Type B pancreatic cell (in vitro differentiated cells): ENCODE measurements around the gene HSD17B14. TPM values are rescaled to one million over a fixed set of nuclear protein-coding genes. Genes with fewer than 3 reads are reported as not detected.

Experiments
- DNase-seq: peaks from one replicate; pipeline ENCODE4 v3.0.0; 2021; ENCODE audit warnings: mixed read lengths; ENCODE audit not compliant: unreplicated experiment; ENCODE audit errors: extremely low spot score
- H3K27ac Mint-ChIP-seq: 2 replicates; pipeline ENCODE4 v1.8.0; 2021; ENCODE audit warnings: mild to moderate bottlenecking, mixed read lengths
- H3K27me3 Mint-ChIP-seq: 2 replicates; pipeline ENCODE4 v1.8.0; 2021; ENCODE audit warnings: mixed read lengths
- H3K36me3 Mint-ChIP-seq: 2 replicates; pipeline ENCODE4 v1.8.0; 2021; ENCODE audit warnings: mixed read lengths
- H3K4me1 Mint-ChIP-seq: one replicate; pipeline ENCODE4 v1.8.0; 2021; ENCODE audit warnings: mixed read lengths; ENCODE audit not compliant: unreplicated experiment
- H3K4me3 Mint-ChIP-seq: 2 replicates; pipeline ENCODE4 v1.8.0; 2021; ENCODE audit warnings: mild to moderate bottlenecking, mixed read lengths
- H3K9me3 Mint-ChIP-seq: 2 replicates; pipeline ENCODE4 v1.8.0; 2021; ENCODE audit warnings: mixed read lengths
- total RNA-seq: library from RNA; stranded (reverse); gene quantifications from 2 replicates; pipeline ENCODE4 v1.2.1, GENCODE V29; 2021; ENCODE audit warnings: low replicate concordance
- TF ChIP-seq, protein P1 (sequence below): fragments of 200-600 bp; sonication (generic); conservative IDR thresholded peaks from 2 replicates; pipeline ENCODE4 v1.5.0; 2021; ENCODE audit warnings: antibody characterized with exemption, mild to moderate bottlenecking

Gene HSD17B14
- total RNA-seq, 1 donor from 2014 or later, result 12.9 TPM

- Mint-ChIP-seq H3K4me3 (no peak overlapping the region), H3K27ac (no peak overlapping the region), H3K4me1 (peaks cover 9% of the 10 kb centered on the region), H3K27me3 (no peaks in the 10 kb centered on the region), H3K36me3 (peaks cover 4% of the 10 kb centered on the region), H3K9me3 (no peaks in the 10 kb centered on the region)
- TF ChIP-seq, protein P1, sequence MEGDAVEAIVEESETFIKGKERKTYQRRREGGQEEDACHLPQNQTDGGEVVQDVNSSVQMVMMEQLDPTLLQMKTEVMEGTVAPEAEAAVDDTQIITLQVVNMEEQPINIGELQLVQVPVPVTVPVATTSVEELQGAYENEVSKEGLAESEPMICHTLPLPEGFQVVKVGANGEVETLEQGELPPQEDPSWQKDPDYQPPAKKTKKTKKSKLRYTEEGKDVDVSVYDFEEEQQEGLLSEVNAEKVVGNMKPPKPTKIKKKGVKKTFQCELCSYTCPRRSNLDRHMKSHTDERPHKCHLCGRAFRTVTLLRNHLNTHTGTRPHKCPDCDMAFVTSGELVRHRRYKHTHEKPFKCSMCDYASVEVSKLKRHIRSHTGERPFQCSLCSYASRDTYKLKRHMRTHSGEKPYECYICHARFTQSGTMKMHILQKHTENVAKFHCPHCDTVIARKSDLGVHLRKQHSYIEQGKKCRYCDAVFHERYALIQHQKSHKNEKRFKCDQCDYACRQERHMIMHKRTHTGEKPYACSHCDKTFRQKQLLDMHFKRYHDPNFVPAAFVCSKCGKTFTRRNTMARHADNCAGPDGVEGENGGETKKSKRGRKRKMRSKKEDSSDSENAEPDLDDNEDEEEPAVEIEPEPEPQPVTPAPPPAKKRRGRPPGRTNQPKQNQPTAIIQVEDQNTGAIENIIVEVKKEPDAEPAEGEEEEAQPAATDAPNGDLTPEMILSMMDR, result no peak
- no peak for DNase-seq
Observed at GRCh38 chr19:48798937-48799336, 37.4 kb downstream of the HSD17B14 start.

- H3K4me3 Mint-ChIP-seq, result no peak overlapping the region
- H3K9me3 Mint-ChIP-seq, result no peaks in the 10 kb centered on the region
- H3K27ac Mint-ChIP-seq, result no peak overlapping the region
- TF ChIP-seq, protein P1, result no peak
- H3K4me1 Mint-ChIP-seq, result peaks cover 9% of the 10 kb centered on the region
- H3K36me3 Mint-ChIP-seq, result peaks cover 4% of the 10 kb centered on the region
- DNase-seq, result no peak
- no peaks in the 10 kb centered on the region for H3K27me3 Mint-ChIP-seq
Observed at GRCh38 chr19:48797103-48797502, 39.2 kb downstream of the HSD17B14 start.

DNA sequence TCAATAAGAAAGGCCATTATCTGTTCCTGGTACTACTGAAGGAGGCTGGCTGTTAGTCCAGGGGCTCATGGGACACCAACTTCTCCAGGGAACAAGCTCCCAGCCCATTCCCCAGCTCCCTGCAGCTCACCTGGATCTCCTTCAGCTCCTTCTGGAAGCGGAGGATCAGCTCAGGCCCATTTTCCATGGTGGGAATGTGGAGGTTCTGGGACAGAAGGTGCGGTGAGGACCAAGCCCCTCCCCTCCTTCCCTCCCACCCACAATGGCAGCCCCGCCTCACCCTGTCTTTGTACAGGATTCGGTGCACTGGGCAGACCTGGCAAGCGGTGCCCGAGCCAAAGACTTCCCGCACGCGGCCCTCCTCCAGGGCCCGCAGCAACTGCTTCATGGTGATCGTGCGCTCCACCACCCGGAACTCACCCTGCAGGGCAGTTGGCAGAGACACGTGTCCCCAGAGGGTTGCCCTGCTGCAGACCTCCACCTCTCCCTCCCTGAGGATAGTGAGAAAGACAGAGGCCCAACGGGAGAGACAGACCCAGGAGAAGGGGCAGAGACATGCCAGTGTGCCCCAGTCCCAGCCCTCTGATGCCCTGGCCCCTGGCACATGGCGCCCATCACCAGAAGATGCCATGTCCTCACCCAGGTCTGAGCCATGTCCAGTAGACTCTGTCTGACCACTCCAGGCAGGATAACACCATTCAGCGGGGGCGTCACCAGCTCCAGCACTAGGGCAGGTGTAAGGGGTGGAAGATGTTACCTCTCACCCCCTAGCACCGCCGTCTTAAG, 39.8 kb downstream of the HSD17B14 start:
- Mint-ChIP-seq H3K27me3 (no peaks in the 10 kb centered on the region), H3K9me3 (no peaks in the 10 kb centered on the region), H3K4me1 (peaks cover 9% of the 10 kb centered on the region), H3K4me3 (no peak overlapping the region), H3K36me3 (peaks cover 4% of the 10 kb centered on the region), H3K27ac (no peak overlapping the region)
- no peak for DNase-seq
- TF ChIP-seq, protein P1, result no peak

GRCh38 chr19:48795685-48796070, 40.6 kb downstream of the HSD17B14 start:
- Mint-ChIP-seq H3K27me3 (no peaks in the 10 kb centered on the region), H3K9me3 (no peaks in the 10 kb centered on the region), H3K4me3 (peak overlapping the region; percentile 97), H3K36me3 (peaks cover 4% of the 10 kb centered on the region), H3K27ac (peak overlapping the region; percentile 95), H3K4me1 (peaks cover 9% of the 10 kb centered on the region)
- TF ChIP-seq, protein P1, result no peak
- DNase-seq, result no peak

DNA sequence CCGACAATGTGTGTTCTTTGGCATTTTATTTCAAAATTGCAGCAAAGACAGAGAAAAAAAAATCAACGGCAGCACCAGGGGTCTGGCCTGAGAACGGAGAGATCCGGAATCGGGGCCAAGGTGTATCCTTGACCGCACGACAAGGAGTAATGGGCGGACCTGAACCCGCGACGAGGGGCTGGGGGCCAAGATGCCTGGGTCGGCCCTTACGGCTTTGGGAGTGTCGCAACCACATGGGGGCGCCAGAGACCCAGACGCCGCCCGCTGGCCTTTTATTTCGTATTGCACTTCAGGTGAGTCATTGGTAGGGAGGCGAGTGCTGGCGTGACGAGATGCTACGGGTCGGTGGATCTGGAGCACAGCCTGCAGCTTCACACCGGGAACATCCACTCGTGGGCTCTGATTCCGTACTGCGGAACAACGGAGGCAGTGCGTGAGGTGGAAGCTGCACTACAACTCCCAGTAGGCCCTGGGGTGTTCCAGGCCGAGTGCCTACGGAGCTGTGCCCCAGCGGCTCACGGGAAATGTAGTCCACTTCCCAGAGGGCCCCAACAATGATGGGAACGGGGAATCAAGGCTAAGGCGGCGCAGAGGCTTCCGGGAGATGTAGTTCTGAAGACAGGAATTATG, 41.1 kb downstream of the HSD17B14 start:
- Mint-ChIP-seq H3K9me3 (no peaks in the 10 kb centered on the region), H3K27ac (peak overlapping the region; percentile 95), H3K27me3 (no peaks in the 10 kb centered on the region), H3K36me3 (peaks cover 4% of the 10 kb centered on the region), H3K4me1 (peaks cover 9% of the 10 kb centered on the region), H3K4me3 (peak overlapping the region; percentile 97)
- TF ChIP-seq, protein P1, result peak; percentile 100
- peak; percentile 90 for DNase-seq
